Forelimb muscle (tissue), 1 donor: ENCODE results near the gene SOX5. TPM values are rescaled to one million over a fixed set of nuclear protein-coding genes. Genes with fewer than 3 reads are reported as not detected.
"Not testable (repeated sequence)": the region's sequence is repeated elsewhere in the genome, so short reads cannot be mapped to it uniquely, and the experiment has no call there.

Experiments
- DNase-seq: peaks from one replicate; pipeline ENCODE4 v3.0.0-alpha.2; 2013; ENCODE audit warnings: low read depth
- polyA plus RNA-seq: library from polyadenylated mRNA; unstranded; fragments of 120-200 nt; gene quantifications from one replicate; pipeline ENCODE4 v1.2.1, GENCODE V29; 2013; ENCODE audit not compliant: insufficient read length

Gene SOX5
- polyA plus RNA-seq, 1 donor, result 1.5 TPM

DNA sequence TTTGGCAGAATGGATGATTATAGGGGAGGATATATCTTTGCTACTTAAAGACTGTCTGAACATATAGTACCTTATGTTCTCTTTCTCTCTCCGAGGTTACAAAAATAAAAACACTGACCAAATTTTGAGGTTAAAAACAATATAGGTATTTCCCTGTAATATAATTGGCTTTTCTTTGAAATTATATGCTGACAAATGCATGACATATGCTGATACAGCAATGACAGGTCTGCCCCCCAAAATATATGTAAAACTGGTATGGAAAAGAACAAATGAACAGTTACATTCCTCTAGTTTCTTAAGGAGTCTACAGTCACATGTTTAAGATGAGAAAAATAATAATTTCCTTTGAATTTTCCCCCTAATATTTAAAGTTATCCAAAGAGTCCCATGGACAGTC lies 405.7 kb downstream of the SOX5 start:
- no peak for DNase-seq

GRCh38 chr12:23542187-23542586 lies 407.3 kb downstream of the SOX5 start:
- no peak for DNase-seq

GRCh38 chr12:23540572-23540971 lies 408.9 kb downstream of the SOX5 start:
- DNase-seq, result no peak

GRCh38 chr12:23536293-23536692 lies 413.2 kb downstream of the SOX5 start:
- no peak for DNase-seq

- no peak for DNase-seq
These were observed 414.0 kb downstream of the SOX5 start for GRCh38 chr12:23535441-23535840.

- no peak for DNase-seq
These were observed 415.3 kb downstream of the SOX5 start for GRCh38 chr12:23534196-23534595.

GRCh38 chr12:23533699-23534098 lies 415.8 kb downstream of the SOX5 start:
- no peak for DNase-seq

GRCh38 chr12:23533265-23533664 lies 416.2 kb downstream of the SOX5 start:
- DNase-seq, result no peak

DNA sequence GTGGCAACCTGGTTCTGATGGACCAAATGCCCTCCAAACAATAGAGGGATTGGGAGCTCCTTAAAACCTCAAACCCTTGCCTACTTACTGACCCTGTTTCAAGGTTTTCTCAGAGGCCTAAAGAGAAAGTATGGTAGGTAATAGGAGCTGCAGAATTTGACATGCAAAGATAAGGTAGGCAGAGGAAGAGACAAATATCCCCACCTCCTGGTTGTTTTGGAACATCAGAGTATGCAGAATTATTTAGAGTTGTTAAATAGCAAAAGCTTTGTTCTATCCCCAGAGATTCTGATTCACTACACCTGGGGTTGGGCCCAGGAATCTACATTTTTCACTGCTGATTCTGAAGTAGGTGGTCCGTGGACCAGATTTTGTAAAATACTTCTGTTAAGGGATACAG lies 421.2 kb downstream of the SOX5 start:
- no peak for DNase-seq

GRCh38 chr12:23525450-23526072 lies 423.9 kb downstream of the SOX5 start:
- DNase-seq, result no peak

DNA sequence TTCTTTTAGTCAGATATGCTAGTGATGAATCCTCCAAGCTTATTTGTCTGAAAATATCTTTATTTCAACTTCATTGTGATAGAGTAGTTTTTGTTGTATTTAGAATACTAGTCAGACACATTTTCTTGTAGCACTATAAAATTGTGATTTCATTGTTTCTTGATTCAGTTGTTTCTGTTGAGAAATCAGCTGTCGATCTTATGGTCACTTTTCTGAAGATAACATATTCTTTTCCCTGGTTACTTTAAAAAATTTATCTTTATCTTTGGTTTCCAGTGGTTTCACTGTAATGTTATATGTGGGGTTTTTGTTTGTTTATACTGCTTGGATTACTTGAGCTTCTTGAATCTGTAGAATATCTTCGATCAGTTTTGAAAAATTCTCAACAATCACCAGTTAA lies 426.1 kb downstream of the SOX5 start:
- no peak for DNase-seq

DNA sequence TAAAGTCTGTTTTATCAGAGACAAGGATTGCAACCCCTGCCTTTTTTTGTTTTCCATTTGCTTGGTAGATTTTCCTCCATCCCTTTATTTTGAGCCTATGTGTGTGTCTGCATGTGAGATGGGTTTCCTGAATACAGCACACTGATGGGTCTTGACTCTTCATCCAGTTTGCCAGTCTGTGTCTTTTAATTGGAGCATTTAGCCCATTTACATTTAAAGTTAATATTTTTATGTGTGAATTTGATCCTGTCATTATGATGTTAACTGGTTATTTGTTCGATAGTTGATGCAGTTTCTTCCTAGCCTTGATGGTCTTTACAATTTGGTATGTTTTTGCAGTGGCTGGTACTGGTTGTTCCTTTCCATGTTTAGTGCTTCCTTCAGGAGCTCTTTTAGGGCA lies 430.0 kb downstream of the SOX5 start:
- DNase-seq, result not testable (repeated sequence)

GRCh38 chr12:23515785-23516184 lies 433.7 kb downstream of the SOX5 start:
- DNase-seq, result not testable (repeated sequence)

- DNase-seq, result no peak
These were observed 439.0 kb downstream of the SOX5 start for GRCh38 chr12:23510484-23510883.

GRCh38 chr12:23509832-23510231 lies 439.6 kb downstream of the SOX5 start:
- DNase-seq, result not testable (repeated sequence)

DNA sequence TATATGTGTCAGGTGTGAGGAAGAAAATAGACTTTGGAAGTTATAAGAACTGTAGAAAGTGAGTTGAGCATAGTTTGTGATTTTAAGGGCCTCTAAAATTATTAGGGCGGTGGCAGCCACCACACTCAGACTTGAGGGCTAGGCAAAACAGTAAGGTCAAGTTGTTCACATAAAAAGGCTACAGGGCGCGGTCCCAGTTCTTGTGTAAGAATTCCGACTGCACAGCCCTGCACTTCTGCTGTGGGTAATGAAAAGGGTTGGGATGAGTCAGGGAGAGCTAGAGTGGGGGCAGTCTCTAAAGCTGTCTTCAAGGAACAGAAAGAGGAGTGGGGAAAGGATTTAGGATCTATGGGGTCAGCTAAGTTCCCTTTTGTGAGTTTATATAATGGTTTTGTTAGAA lies 441.7 kb downstream of the SOX5 start:
- DNase-seq, result not testable (repeated sequence)

- DNase-seq, result not testable (repeated sequence)
These were observed 443.7 kb downstream of the SOX5 start for GRCh38 chr12:23505736-23506135.

DNA sequence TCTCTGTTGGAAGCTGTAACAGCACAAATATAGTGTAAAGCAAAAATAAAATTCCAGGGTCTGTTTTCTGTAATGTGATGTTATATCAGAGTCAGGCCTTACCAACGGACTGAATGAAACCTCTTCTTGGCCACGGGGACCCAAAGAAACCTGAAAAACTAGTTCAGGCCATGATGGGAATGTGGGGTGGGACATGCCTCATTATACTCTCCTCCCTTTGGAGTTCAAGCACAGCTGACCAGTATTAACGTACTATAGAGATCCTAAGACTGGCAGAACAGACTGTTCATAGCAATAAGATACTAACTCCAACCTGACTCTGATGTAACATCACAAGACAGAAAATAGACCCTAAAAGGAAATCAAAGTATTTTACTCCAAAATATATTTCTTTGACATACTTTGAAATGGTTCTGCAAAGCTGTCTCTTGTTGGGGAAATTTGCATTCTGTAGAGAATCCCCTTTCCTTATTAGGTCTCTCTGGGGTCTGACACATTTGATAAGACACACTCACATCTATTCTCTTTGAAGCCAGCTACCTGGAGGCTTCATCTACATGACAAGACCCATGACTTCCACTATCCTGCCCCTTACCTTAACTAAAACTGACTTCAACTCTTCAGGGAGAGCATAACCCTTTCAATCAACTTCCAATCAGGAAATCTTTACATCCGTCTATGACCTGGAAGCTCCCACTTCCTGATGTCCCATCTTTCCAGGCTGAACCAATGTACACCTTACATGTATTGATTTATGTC lies 444.6 kb downstream of the SOX5 start:
- no peak for DNase-seq

- DNase-seq, result no peak
These were observed 445.4 kb downstream of the SOX5 start for GRCh38 chr12:23504043-23504442.

DNA sequence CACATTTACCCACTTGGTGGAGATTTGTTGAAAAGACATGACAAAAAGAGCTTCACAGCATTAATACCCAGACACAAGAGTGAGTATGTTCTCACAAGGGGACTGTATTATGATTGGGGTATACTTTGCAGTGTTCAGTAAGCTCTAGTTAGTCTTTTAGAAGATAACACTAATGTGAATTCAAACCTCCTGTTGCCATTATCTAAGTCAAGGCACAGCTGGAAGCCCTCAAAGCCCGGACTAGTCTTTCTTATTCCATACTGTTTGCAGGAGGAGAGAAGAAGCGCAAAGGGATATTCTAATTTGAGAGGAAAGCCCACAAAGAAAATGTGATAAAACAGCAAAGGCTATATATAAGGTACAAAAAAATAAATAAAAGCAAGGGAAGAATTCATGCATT lies 445.9 kb downstream of the SOX5 start:
- no peak for DNase-seq

DNA sequence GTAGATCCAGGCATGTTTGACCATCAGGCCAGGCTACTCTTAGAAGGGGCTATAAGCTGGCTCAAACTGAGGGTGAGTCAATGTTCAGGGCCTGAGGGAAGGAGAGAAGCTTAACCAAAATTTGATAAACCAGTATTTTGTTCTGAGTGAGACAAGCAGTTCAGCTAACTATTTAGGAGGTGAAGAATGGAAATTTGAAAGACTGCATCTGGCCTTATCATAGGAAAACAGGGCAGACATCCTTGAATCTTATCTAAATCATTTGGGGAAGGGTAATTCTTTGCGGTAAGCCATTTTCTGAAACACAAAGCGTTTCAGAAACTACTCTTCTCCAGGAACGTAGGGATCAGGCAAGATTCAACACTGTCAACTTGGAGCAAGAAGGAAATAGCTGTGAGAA lies 447.2 kb downstream of the SOX5 start:
- no peak for DNase-seq

GRCh38 chr12:23495472-23495871 lies 454.0 kb downstream of the SOX5 start:
- no peak for DNase-seq

- no peak for DNase-seq
These were observed 455.8 kb downstream of the SOX5 start for GRCh38 chr12:23493672-23494071.

DNA sequence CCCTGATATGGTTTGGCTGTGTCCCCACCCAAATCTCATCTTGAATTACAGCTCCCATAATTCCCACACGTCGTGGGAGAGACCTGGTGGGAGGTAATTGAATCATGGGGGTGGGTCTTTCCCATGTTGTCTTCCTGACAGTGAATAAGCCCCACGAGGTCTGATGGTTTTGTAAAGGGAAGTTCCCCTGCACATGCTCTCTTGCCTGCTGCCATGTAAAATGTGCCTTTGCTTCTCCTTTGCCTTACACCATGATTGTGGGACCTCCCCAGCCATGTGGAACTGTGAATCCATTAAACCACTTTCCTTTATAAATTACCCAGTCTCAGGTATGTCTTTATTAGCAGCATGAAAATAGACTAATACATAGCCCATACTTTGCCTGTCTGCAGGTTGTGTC lies 458.4 kb downstream of the SOX5 start:
- DNase-seq, result not testable (repeated sequence)
